ENCODE data around the gene FBXW4. TPM values are rescaled to one million over a fixed set of nuclear protein-coding genes. Genes with fewer than 3 reads are reported as not detected.
A peak's percentile ranks its signal among the peaks of the same experiment; 100 is the strongest.

FBXW4 gene
- total RNA-seq, 1 donor from 2014 or later: 34.4 TPM

GRCh38 chr10:101616415-101617101, 78.4 kb downstream of the FBXW4 start:
- Mint-ChIP-seq H3K4me1 (ENCODE audit: low read depth) (no peaks in the 10 kb centered on the region), H3K4me3 (ENCODE audit: unreplicated experiment) (no peak overlapping the region), H3K27me3 (ENCODE audit: low read depth) (no peaks in the 10 kb centered on the region), H3K9me3 (ENCODE audit: low read depth) (no peaks in the 10 kb centered on the region), H3K36me3 (ENCODE audit: low read depth) (peaks cover 11% of the 10 kb centered on the region), H3K27ac (ENCODE audit: unreplicated experiment) (no peak overlapping the region)
- DNase-seq (ENCODE audit: low spot score): no peak
- no peak for TF ChIP-seq CTCF (IDR thresholded peaks at IDR 0.05)

- no peak for DNase-seq (ENCODE audit: low spot score)
- Mint-ChIP-seq H3K27ac (ENCODE audit: unreplicated experiment) (no peak overlapping the region), H3K4me1 (ENCODE audit: low read depth) (no peaks in the 10 kb centered on the region), H3K27me3 (ENCODE audit: low read depth) (no peaks in the 10 kb centered on the region), H3K36me3 (ENCODE audit: low read depth) (peaks cover 11% of the 10 kb centered on the region), H3K4me3 (ENCODE audit: unreplicated experiment) (no peak overlapping the region), H3K9me3 (ENCODE audit: low read depth) (no peaks in the 10 kb centered on the region)
- no peak for TF ChIP-seq CTCF (IDR thresholded peaks at IDR 0.05)
Measured at GRCh38 chr10:101615525-101616116, 79.3 kb downstream of the FBXW4 start.

- Mint-ChIP-seq H3K4me1 (ENCODE audit: low read depth) (peaks cover 2% of the 10 kb centered on the region), H3K4me3 (ENCODE audit: unreplicated experiment) (no peak overlapping the region), H3K27me3 (ENCODE audit: low read depth) (no peaks in the 10 kb centered on the region), H3K27ac (ENCODE audit: unreplicated experiment) (no peak overlapping the region), H3K9me3 (ENCODE audit: low read depth) (no peaks in the 10 kb centered on the region), H3K36me3 (ENCODE audit: low read depth) (peaks cover 11% of the 10 kb centered on the region)
- DNase-seq (ENCODE audit: low spot score): no peak
- TF ChIP-seq CTCF (IDR thresholded peaks at IDR 0.05): peak; percentile 17
Measured at GRCh38 chr10:101614663-101615524, 80.1 kb downstream of the FBXW4 start.

- Mint-ChIP-seq H3K4me1 (ENCODE audit: low read depth) (peaks cover 8% of the 10 kb centered on the region), H3K4me3 (ENCODE audit: unreplicated experiment) (no peak overlapping the region)
Measured at GRCh38 chr10:101613646-101614045, 81.3 kb downstream of the FBXW4 start.

More at GRCh38 chr10:101613646-101614045, 81.3 kb downstream of the FBXW4 start:
- H3K27ac Mint-ChIP-seq (ENCODE audit: unreplicated experiment): no peak overlapping the region
- H3K36me3 Mint-ChIP-seq (ENCODE audit: low read depth): peaks cover 14% of the 10 kb centered on the region
- TF ChIP-seq CTCF (IDR thresholded peaks at IDR 0.05): no peak
- H3K27me3 Mint-ChIP-seq (ENCODE audit: low read depth): no peaks in the 10 kb centered on the region
- DNase-seq (ENCODE audit: low spot score): no peak
- no peaks in the 10 kb centered on the region for H3K9me3 Mint-ChIP-seq (ENCODE audit: low read depth)
